Testis (tissue), 3 donors: ENCODE results near the gene ITGB8. TPM values are rescaled to one million over a fixed set of nuclear protein-coding genes. Genes with fewer than 3 reads are reported as not detected.

Experiments used
- DNase-seq: peaks from one replicate; pipeline ENCODE4 v3.0.0-alpha.2; 2019
- H3K27ac ChIP-seq, 2 donors: fragments of 200-600 bp; sonication (generic); one replicate each; pipeline ENCODE4 v1.5.1; 2019
- H3K27me3 ChIP-seq: fragments of 200-600 bp; sonication (generic); one replicate; pipeline ENCODE4 v1.5.1; 2019
- H3K36me3 ChIP-seq: fragments of 200-600 bp; sonication (generic); one replicate; pipeline ENCODE4 v1.5.1; 2017; ENCODE audit warnings: low read depth; ENCODE audit errors: missing control alignments
- H3K4me1 ChIP-seq: fragments of 200-600 bp; sonication (generic); one replicate; pipeline ENCODE4 v1.5.1; 2019
- H3K4me3 ChIP-seq, 2 donors: fragments of 200-600 bp; sonication (generic); one replicate each; pipeline ENCODE4 v1.5.1; 2017 to 2019
- H3K9me3 ChIP-seq: fragments of 200-600 bp; sonication (generic); one replicate; pipeline ENCODE4 v1.5.1; 2017
- POLR2A ChIP-seq: fragments of 450-650 bp; IDR thresholded peaks from one replicate; pipeline ENCODE4 v1.6.1; 2017; ENCODE audit warnings: antibody characterized with exemption, mild to moderate bottlenecking, moderate library complexity
- WGBS, 2 donors: methylation state at CpG; one replicate each; pipeline ENCODE4 v1.1.5; 2018; 5-methylcytosine and 5-hydroxymethylcytosine counted together
- intact Hi-C: fragments of 100-400 bp; cut with DNase I; formaldehyde crosslinking; loops from one replicate; pipeline ENCODE4 v1.15.1; 2023; ENCODE audit warnings: low total_unique reads
- polyA plus RNA-seq: library from polyadenylated mRNA; stranded (reverse); fragments of 350-450 nt; fragmentation: Illumina TruSeq; extraction: RNeasy Lipid Tissue Mini Kit (QIAGEN cat#74804); gene quantifications from one replicate; pipeline ENCODE4 v1.2.3, GENCODE V29; 2014; ENCODE audit warnings: low read depth, low replicate concordance; ENCODE audit not compliant: insufficient read depth
- total RNA-seq, 2 donors: library from RNA; depleted of rRNA; stranded (reverse); fragments of >200 nt; gene quantifications; one replicate each; pipeline ENCODE4 v1.2.3, GENCODE V29; 2016
- TF ChIP-seq, protein P1 (sequence below), 3 experiments: fragments of 450-650 bp in 2 of 3; fragments of 200-600 bp in 1 of 3; sonication (generic) in 1 of 3; IDR thresholded peaks; one replicate each; pipeline ENCODE4 v1.5.1; 2016 to 2019; ENCODE audit warnings: antibody characterized with exemption in 3 of 3, mild to moderate bottlenecking in 2 of 3, moderate library complexity in 1 of 3

ITGB8 gene
- total and polyA plus RNA-seq, 3 donors from 2014 or later, result 9.5 to 111 (median 104) TPM

DNA sequence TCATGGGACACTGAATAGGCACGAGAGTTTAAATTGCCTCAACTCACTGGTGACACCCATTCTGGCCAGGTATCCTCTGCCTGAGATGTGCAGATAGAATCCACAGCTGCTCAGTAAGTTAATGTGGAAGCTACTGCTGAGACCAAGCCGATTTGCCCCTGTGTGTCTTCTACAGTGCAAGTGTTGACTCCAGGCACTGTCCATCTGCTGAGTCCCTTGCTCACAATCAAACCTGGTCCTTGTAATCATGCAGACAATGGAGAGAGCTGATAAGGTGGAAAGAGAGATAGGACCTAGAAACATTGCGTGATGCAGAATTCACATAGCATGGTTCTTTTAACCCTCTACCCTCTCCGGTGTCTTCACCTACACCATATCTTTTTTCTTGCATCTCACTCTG, 101.4 kb downstream of the ITGB8 start:
- intact Hi-C loops, result no loop called here
- 83 to 92% methylated on average over 4 of the region's 4 CpGs for WGBS, 2 donors
- Histone ChIP-seq H3K36me3 (no peaks in the 10 kb centered on the region), H3K27ac (no peak overlapping the region), H3K9me3 (no peaks in the 10 kb centered on the region), H3K4me1 (no peaks in the 10 kb centered on the region), H3K27me3 (no peaks in the 10 kb centered on the region), H3K4me3 (no peak overlapping the region)
- TF ChIP-seq POLR2A, result no peak
- TF ChIP-seq, protein P1, sequence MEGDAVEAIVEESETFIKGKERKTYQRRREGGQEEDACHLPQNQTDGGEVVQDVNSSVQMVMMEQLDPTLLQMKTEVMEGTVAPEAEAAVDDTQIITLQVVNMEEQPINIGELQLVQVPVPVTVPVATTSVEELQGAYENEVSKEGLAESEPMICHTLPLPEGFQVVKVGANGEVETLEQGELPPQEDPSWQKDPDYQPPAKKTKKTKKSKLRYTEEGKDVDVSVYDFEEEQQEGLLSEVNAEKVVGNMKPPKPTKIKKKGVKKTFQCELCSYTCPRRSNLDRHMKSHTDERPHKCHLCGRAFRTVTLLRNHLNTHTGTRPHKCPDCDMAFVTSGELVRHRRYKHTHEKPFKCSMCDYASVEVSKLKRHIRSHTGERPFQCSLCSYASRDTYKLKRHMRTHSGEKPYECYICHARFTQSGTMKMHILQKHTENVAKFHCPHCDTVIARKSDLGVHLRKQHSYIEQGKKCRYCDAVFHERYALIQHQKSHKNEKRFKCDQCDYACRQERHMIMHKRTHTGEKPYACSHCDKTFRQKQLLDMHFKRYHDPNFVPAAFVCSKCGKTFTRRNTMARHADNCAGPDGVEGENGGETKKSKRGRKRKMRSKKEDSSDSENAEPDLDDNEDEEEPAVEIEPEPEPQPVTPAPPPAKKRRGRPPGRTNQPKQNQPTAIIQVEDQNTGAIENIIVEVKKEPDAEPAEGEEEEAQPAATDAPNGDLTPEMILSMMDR (IDR thresholded peaks at IDR 0.05), result no peak
- DNase-seq, result no peak

DNA sequence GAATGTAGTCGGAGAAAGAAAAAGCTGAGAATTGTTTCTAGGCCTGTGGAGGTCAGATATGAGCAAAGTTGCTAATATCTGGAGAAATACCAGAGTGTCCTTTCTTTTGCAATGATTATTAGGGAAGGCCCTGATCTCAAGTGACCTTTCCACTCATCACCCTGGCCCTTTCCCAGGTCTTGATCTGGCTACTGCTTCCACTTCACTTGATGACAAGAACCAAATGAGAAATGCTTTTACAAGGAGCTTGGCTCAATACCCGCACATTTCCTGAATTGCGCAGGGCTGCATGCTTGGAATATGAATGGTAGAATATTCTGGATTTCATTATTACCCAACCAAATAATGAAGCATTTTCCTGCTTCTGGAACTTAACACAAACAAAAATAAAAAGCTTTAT, 104.6 kb downstream of the ITGB8 start:
- Histone ChIP-seq H3K4me3 (no peak overlapping the region), H3K36me3 (no peaks in the 10 kb centered on the region), H3K27ac (no peak overlapping the region), H3K9me3 (no peaks in the 10 kb centered on the region), H3K4me1 (no peaks in the 10 kb centered on the region), H3K27me3 (no peaks in the 10 kb centered on the region)
- WGBS, 2 donors, result 61 to 64% methylated on average over 3 of the region's 3 CpGs
- intact Hi-C loops, result no loop called here
- TF ChIP-seq, protein P1 (IDR thresholded peaks at IDR 0.05), result no peak
- no peak for TF ChIP-seq POLR2A
- no peak for DNase-seq

DNA sequence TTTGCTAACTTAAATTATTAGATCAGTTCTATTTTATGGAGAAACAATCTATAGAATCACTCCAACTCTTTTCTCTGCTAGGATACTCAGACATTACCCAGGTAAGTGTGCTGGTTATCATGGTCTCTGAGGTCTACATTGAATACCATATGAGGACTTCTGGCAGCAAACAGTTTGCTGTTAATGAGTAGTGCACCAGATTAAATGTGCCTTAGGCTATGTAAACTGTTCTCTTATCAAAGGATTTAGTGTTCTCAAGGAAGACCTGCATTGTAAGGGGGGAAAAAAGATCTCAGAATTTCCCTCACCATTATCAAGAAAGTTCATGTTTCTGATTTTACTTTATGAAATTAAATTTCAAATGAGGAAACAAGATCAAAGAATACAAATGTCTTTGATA, 107.5 kb downstream of the ITGB8 start:
- H3K4me3 ChIP-seq, result no peak overlapping the region
- TF ChIP-seq, protein P1 (IDR thresholded peaks at IDR 0.05), result no peak
- TF ChIP-seq POLR2A, result no peak
- no peaks in the 10 kb centered on the region for H3K9me3 ChIP-seq
- H3K36me3 ChIP-seq, result no peaks in the 10 kb centered on the region
- H3K27ac ChIP-seq, result no peak overlapping the region
- H3K4me1 ChIP-seq, result no peaks in the 10 kb centered on the region
- intact Hi-C loops, result no loop called here
- H3K27me3 ChIP-seq, result no peaks in the 10 kb centered on the region
- no peak for DNase-seq

DNA sequence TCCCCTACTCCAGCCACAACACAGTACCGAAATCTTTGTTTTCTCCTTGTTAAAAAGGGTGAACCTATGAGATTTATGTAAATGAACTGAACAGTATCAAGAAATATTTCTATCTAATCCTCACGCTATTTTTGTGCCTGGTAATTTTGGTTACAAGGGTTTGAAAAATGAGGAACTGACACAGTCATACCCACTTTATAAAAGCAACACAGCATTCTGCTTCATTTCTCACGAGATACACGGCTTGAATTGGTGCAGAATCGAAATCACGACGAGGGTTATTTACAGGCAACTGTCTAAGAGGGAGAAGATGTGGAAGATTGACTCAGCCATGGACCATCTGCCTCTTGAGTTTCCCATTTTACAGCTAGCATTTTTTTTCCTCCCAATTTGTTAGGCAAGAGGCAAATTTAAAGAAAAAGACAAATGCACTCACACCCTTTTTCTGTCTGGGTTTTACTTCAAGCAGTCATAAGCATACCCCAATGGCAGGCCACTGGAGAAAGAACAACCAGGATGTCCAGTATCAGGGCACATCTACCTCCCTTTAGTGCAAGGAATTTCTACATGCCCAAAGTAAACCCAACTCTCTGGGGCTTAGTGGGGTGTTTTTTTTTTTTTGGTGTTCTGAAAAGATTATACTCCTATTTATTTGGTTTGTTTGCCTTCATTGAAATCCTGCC, 108.1 kb downstream of the ITGB8 start:
- intact Hi-C loops, result no loop called here
- no peak for DNase-seq
- 81 to 91% methylated on average over 7 of the region's 7 CpGs for WGBS, 2 donors
- Histone ChIP-seq H3K9me3 (no peaks in the 10 kb centered on the region), H3K27ac (no peak overlapping the region), H3K27me3 (no peaks in the 10 kb centered on the region), H3K4me3 (no peak overlapping the region), H3K36me3 (no peaks in the 10 kb centered on the region), H3K4me1 (no peaks in the 10 kb centered on the region)
- TF ChIP-seq, protein P1 (IDR thresholded peaks at IDR 0.05), result no peak
- TF ChIP-seq POLR2A, result no peak
